Transverse colon (tissue), 4 donors: ENCODE results near the gene PCDHGB4. TPM values are rescaled to one million over a fixed set of nuclear protein-coding genes. Genes with fewer than 3 reads are reported as not detected.
"Not testable (repeated sequence)": the region's sequence is repeated elsewhere in the genome, so short reads cannot be mapped to it uniquely, and the experiment has no call there.

Source experiments
- DNase-seq: peaks from one replicate; pipeline ENCODE4 v3.0.0-alpha.2; 2019
- H3K27ac ChIP-seq, 4 donors: fragments of 200-600 bp; sonication (generic); 2 replicates each; pipeline ENCODE4 v1.5.1; 2016 to 2018; ENCODE audit warnings: inconsistent platforms in 4 of 4
- H3K27me3 ChIP-seq: fragments of 200-600 bp; sonication (generic); 2 replicates; pipeline ENCODE4 v1.5.1; 2017; ENCODE audit warnings: inconsistent platforms
- H3K36me3 ChIP-seq, 4 donors: fragments of 200-600 bp; sonication (generic); 2 replicates each; pipeline ENCODE4 v1.5.1; 2017 to 2019; ENCODE audit warnings: inconsistent platforms in 4 of 4
- H3K4me1 ChIP-seq, 4 donors: fragments of 200-600 bp; sonication (generic); 2 replicates each; pipeline ENCODE4 v1.5.1; 2017 to 2020; ENCODE audit warnings: inconsistent platforms in 4 of 4
- H3K4me3 ChIP-seq, 4 donors: fragments of 200-600 bp; sonication (generic); 1 replicate in 1 of 4; 2 replicates in 3 of 4; pipeline versions ENCODE4 v1.5.1 to v1.6.1; 2017 to 2019; ENCODE audit warnings: inconsistent platforms in 4 of 4
- H3K9me3 ChIP-seq, 2 donors: fragments of 200-600 bp; sonication (generic); 2 replicates each; pipeline ENCODE4 v1.5.1; 2017 to 2019; ENCODE audit warnings: inconsistent platforms in 2 of 2
- EP300 ChIP-seq: sonication (generic); formaldehyde crosslinking; IDR thresholded peaks from one replicate; pipeline ENCODE4 v1.6.1; 2017; ENCODE audit warnings: antibody characterized with exemption, low read depth
- POLR2A ChIP-seq: fragments of 450-650 bp; IDR thresholded peaks from one replicate; pipeline ENCODE4 v1.6.1; 2016; ENCODE audit warnings: antibody characterized with exemption, mild to moderate bottlenecking, moderate library complexity
- POLR2AphosphoS5 ChIP-seq, 3 donors: sonication (generic); formaldehyde crosslinking; IDR thresholded peaks; one replicate each; pipeline ENCODE4 v1.6.1; 2016; ENCODE audit warnings: antibody characterized with exemption in 3 of 3
- WGBS, 2 donors: methylation state at CpG; one replicate each; pipeline ENCODE4 v1.1.5; 2018; ENCODE audit warnings: low coverage in 1 of 2; 5-methylcytosine and 5-hydroxymethylcytosine counted together
- in situ Hi-C, 4 donors: fragments of 200-750 bp; cut with MboI; loops; one replicate each; pipeline versions ENCODE4 v1.15.0 to v1.15.1; 2017; ENCODE audit warnings: low sequenced_read_pairs in 3 of 4, low pct_ligation_motif_present in 1 of 4, low pct_unique_long_range_greater_than_20kb in 1 of 4
- intact Hi-C: fragments of 100-400 bp; cut with DNase I; formaldehyde crosslinking; loops from one replicate; pipeline ENCODE4 v1.15.1; 2023; ENCODE audit warnings: low total_unique reads
- total RNA-seq, 4 donors: library from RNA; depleted of rRNA; stranded (reverse); fragments of >200 nt; gene quantifications; one replicate each; pipeline ENCODE4 v1.1.0, GENCODE V29; 2016
- TF ChIP-seq, protein P1 (sequence below), 5 experiments: fragments of 200-600 bp in 3 of 5; fragments of 450-650 bp in 2 of 5; sonication (generic) in 3 of 5; IDR thresholded peaks; 1 replicate in 2 of 5; 2 replicates in 3 of 5; pipeline ENCODE4 v1.5.1; 2016 to 2017; ENCODE audit warnings: antibody characterized with exemption in 5 of 5, inconsistent platforms in 3 of 5, mild to moderate bottlenecking in 2 of 5, moderate library complexity in 1 of 5

PCDHGB4 gene
- total RNA-seq, 4 donors from 2014 or later: 0.40 to 4.4 (median 2.4) TPM

DNA sequence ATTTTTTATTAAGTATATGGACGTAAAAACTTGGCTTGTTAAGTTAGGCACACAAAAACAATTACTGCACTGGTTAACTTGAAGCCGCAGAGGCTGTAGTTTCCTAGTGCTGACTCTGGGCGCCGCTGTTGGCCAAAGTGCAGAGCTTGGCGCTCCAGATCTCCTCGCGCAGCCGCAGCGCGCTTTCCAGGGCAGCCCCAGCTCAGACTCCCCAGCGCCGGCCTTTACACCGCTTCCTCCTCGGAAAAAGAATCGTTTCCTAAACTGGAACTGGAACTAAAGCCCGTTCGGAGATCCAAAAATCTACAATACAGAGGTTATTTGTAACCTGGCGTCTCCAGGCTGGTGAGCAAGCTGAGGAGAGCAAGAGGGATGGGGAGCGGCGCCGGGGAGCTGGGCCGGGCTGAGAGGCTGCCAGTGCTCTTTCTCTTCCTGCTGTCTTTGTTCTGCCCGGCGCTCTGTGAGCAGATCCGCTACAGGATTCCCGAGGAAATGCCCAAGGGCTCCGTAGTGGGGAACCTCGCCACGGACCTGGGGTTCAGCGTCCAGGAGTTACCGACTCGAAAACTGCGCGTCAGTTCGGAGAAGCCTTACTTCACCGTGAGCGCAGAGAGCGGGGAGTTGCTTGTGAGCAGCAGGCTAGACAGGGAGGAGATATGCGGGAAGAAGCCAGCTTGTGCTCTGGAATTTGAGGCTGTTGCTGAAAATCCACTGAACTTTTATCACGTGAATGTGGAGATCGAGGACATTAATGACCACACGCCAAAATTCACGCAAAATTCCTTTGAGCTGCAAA, 10.5 kb downstream of the PCDHGB4 start, which contains the start of gene PCDHGB5:
Gene PCDHGB5, plus strand, starts transcription at position 192 of the 796 bp plus-strand sequence. Its CDS starts 181 bp downstream, at position 373.
- H3K27ac ChIP-seq, H3K4me1 ChIP-seq, intact Hi-C loops, H3K36me3 ChIP-seq: not testable (repeated sequence)
- peaks cover 30% of the 10 kb centered on the region for H3K27me3 ChIP-seq
- TF ChIP-seq, protein P1, sequence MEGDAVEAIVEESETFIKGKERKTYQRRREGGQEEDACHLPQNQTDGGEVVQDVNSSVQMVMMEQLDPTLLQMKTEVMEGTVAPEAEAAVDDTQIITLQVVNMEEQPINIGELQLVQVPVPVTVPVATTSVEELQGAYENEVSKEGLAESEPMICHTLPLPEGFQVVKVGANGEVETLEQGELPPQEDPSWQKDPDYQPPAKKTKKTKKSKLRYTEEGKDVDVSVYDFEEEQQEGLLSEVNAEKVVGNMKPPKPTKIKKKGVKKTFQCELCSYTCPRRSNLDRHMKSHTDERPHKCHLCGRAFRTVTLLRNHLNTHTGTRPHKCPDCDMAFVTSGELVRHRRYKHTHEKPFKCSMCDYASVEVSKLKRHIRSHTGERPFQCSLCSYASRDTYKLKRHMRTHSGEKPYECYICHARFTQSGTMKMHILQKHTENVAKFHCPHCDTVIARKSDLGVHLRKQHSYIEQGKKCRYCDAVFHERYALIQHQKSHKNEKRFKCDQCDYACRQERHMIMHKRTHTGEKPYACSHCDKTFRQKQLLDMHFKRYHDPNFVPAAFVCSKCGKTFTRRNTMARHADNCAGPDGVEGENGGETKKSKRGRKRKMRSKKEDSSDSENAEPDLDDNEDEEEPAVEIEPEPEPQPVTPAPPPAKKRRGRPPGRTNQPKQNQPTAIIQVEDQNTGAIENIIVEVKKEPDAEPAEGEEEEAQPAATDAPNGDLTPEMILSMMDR (IDR thresholded peaks at IDR 0.05): peak; percentile 30 to 44 (median 40)
- in situ Hi-C loops: loop anchor here in 1 of 4 donors (25.0 kb wide), 1 partner anchor 186 kb away; the partner anchor contains the start of genes PCDHB12, PCDHB13 and PCDHB14
- H3K4me3 ChIP-seq: peak within 1 kb of the TSS in 1 of 4 donors; percentile 29
- DNase-seq: peak; percentile 43
- WGBS, 2 donors: 18 to 30% methylated on average over 7 to 27 of the region's 43 CpGs
- peaks cover 54 to 85% of the 10 kb centered on the region in 2 donors for H3K9me3 ChIP-seq

DNA sequence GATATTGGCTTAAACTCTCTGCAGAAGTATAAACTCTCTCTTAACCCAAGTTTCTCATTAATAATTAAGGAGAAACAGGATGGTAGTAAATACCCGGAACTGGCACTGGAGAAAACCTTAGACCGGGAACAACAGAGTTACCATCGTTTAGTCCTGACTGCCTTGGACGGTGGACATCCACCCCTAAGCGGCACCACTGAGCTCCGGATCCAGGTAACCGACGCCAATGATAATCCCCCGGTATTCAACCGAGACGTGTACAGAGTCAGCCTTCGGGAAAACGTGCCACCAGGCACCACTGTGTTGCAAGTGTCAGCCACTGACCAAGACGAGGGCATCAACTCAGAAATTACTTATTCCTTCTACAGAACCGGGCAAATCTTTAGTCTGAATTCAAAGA, 11.1 kb downstream of the PCDHGB4 start:
- Histone ChIP-seq H3K4me1 (no peaks in the 10 kb centered on the region), H3K9me3 (peaks cover 54 to 85% of the 10 kb centered on the region in 2 donors), H3K4me3 (no peak overlapping the region), H3K27me3 (peaks cover 32% of the 10 kb centered on the region), H3K36me3 (no peaks in the 10 kb centered on the region), H3K27ac (no peak overlapping the region)
- in situ Hi-C loops (loop anchor here in 1 of 4 donors (25.0 kb wide), 1 partner anchor 186 kb away; the partner anchor contains the start of genes PCDHB12, PCDHB13 and PCDHB14), intact Hi-C loops (no loop called here)
- no peak for DNase-seq
- no peak for TF ChIP-seq EP300
- no peak for TF ChIP-seq POLR2A
- TF ChIP-seq, protein P1 (IDR thresholded peaks at IDR 0.05): no peak
- no peak for TF ChIP-seq POLR2AphosphoS5 (IDR thresholded peaks at IDR 0.05)
- 20 to 60% methylated on average over 1 to 15 of the region's 15 CpGs for WGBS, 2 donors

DNA sequence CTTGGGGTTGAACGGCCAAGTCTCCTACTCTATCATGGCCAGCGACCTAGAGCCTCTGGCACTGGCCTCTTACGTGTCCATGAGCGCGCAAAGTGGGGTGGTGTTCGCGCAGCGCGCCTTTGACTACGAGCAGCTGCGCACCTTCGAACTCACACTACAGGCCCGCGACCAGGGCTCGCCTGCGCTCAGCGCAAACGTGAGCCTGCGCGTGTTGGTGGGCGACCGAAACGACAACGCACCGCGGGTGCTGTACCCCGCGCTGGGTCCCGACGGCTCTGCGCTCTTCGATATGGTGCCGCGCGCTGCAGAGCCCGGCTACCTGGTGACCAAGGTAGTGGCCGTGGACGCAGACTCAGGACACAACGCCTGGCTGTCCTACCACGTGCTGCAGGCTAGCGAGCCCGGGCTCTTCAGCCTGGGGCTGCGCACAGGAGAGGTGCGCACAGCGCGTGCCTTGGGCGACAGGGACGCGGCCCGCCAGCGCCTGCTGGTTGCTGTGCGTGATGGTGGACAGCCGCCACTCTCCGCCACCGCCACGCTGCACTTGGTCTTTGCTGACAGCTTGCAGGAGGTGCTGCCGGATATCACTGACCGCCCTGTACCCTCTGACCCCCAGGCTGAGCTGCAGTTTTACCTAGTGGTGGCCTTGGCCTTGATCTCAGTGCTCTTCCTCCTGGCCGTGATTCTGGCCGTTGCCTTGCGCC, 12.2 kb downstream of the PCDHGB4 start:
- 66% methylated on average over 61 of the region's 61 CpGs; no CpG with 5 or more reads in 1 of the 2 donors for WGBS, 2 donors
- Histone ChIP-seq H3K27ac (no peak overlapping the region), H3K36me3 (no peaks in the 10 kb centered on the region), H3K9me3 (peaks cover 50 to 86% of the 10 kb centered on the region in 2 donors), H3K4me1 (no peaks in the 10 kb centered on the region), H3K4me3 (no peak overlapping the region), H3K27me3 (peaks cover 28% of the 10 kb centered on the region)
- intact Hi-C loops (loop anchor here (10.0 kb wide), 1 partner anchor 125 kb away; no protein-coding TSS in a partner anchor), in situ Hi-C loops (loop anchor here in 2 of 4 donors (10.0 to 25.0 kb wide), 2 partner anchors 165 to 187 kb away; partner anchors contain the start of genes PCDHB12 (in 1 of the 2), PCDHB13 (in 1 of the 2) and PCDHB14 (in 1 of the 2))
- no peak for TF ChIP-seq POLR2A
- no peak for TF ChIP-seq POLR2AphosphoS5 (IDR thresholded peaks at IDR 0.05)
- TF ChIP-seq, protein P1 (IDR thresholded peaks at IDR 0.05): no peak
- TF ChIP-seq EP300: no peak
- no peak for DNase-seq
